K562 (cell line): Measurements from ENCODE around the gene GPATCH2. TPM values are rescaled to one million over a fixed set of nuclear protein-coding genes. Genes with fewer than 3 reads are reported as not detected.

Source experiments
- ATAC-seq: fragments of 200-7000 bp; cut with Tn5 transposase; 3 replicates; pipeline ENCODE4 v1.9.1; 2020; ENCODE audit warnings: moderate library complexity
- BruUV-seq: library from RNA; stranded (reverse); fragments of 400-500 nt; replicated peaks from 2 replicates; lab custom pipeline; 2021; lab: Mats Ljungman, UMichigan
- CTCF ChIA-PET: fragments of 300-600 bp; formaldehyde crosslinking; extraction: SDS; loops from one replicate; lab custom pipeline; 2021; ENCODE audit warnings: low intra/inter-chr PET ratio; lab: Yijun Ruan, JAX
- POLR2A ChIA-PET: fragments of 300-600, 350-650 bp; sonication (Branson Sonifier 250); formaldehyde crosslinking; extraction: SDS; loops from one replicate; lab custom pipeline; 2021; ENCODE audit warnings: antibody characterized with exemption, inconsistent platforms; lab: Yijun Ruan, JAX
- DNase-seq, 4 experiments: peaks; one replicate each; pipeline versions ENCODE4 v3.0.0 to v3.0.0-alpha.2; 2011 to 2018; ENCODE audit warnings: low spot score in 3 of 4, mixed read lengths in 3 of 4; ENCODE audit errors: extremely low read depth in 1 of 4
- FAIRE-seq: peaks from 2 replicates; lab custom pipeline; 2011; peaks lifted over from hg19 to GRCh38; lab: Jason Lieb, UNC
- H2AFZ ChIP-seq: 2 replicates; pipeline ENCODE4 v1.6.0; 2011; ENCODE audit warnings: low read depth, low read length, control low read depth, inconsistent platforms
- H3K27ac ChIP-seq: fragments of 200-600 bp; 3 replicates; pipeline ENCODE4 v1.8.0; 2011; ENCODE audit warnings: low read depth, mild to moderate bottlenecking, control low read depth, inconsistent platforms, low read length, moderate library complexity, mixed read lengths; ENCODE audit errors: extremely low read depth
- H3K27me3 ChIP-seq, 2 experiments: fragments of 300-600 bp in 1 of 2; 2 replicates in 1 of 2; 3 replicates in 1 of 2; pipeline versions ENCODE4 v1.6.0 to v1.8.0; 2011; ENCODE audit warnings: inconsistent platforms in 2 of 2, low read length in 2 of 2, mild to moderate bottlenecking in 1 of 2, mixed read lengths in 1 of 2, moderate library complexity in 1 of 2; ENCODE audit not compliant: control insufficient read depth in 2 of 2, insufficient read depth in 2 of 2
- H3K36me3 ChIP-seq: fragments of 300-600 bp; 3 replicates; pipeline ENCODE4 v1.8.0; 2011; ENCODE audit warnings: mild to moderate bottlenecking, low read length, inconsistent platforms; ENCODE audit not compliant: control insufficient read depth, insufficient read depth
- H3K4me1 ChIP-seq, 2 experiments: fragments of 200-600 bp in 1 of 2; replicated peaks in 1 of 2; 2 replicates in 1 of 2; 3 replicates in 1 of 2; pipeline versions ENCODE4 v1.5.1 to v1.8.0; 2011; ENCODE audit warnings: inconsistent platforms in 2 of 2, low read length in 2 of 2, mild to moderate bottlenecking in 1 of 2, mixed read lengths in 1 of 2, moderate library complexity in 1 of 2; ENCODE audit not compliant: control insufficient read depth in 2 of 2, insufficient read depth in 2 of 2
- H3K4me2 ChIP-seq: 2 replicates; pipeline ENCODE4 v1.6.1; 2011; ENCODE audit warnings: low read length, control low read depth, inconsistent platforms, mixed read lengths; ENCODE audit not compliant: insufficient read depth
- H3K4me3 ChIP-seq: fragments of 200-600 bp; sonication (generic), shearing (Covaris generic); 2 replicates; pipeline ENCODE4 v1.5.1; 2016; ENCODE audit warnings: control low read depth, inconsistent platforms
- H3K79me2 ChIP-seq: fragments of 200-600 bp; 3 replicates; pipeline ENCODE4 v1.8.0; 2011; ENCODE audit warnings: low read length, inconsistent platforms; ENCODE audit not compliant: control insufficient read depth, insufficient read depth
- H3K9ac ChIP-seq, 2 experiments: 2 replicates each; pipeline versions ENCODE4 v1.6.0 to v1.6.1; 2011; ENCODE audit warnings: low read depth in 2 of 2, low read length in 2 of 2, control low read depth in 1 of 2, inconsistent platforms in 1 of 2, mild to moderate bottlenecking in 1 of 2, mixed read lengths in 1 of 2; ENCODE audit not compliant: insufficient read depth in 1 of 2
- H3K9me1 ChIP-seq: one replicate; pipeline ENCODE4 v1.6.0; 2011; ENCODE audit warnings: inconsistent platforms, mild to moderate bottlenecking, low read length, moderate library complexity; ENCODE audit not compliant: control insufficient read depth, insufficient read depth
- H3K9me3 ChIP-seq: replicated peaks from 2 replicates; pipeline ENCODE4 v1.5.1; 2011; ENCODE audit warnings: low read depth, low read length, inconsistent platforms; ENCODE audit not compliant: control insufficient read depth, insufficient read depth
- H4K20me1 ChIP-seq: replicated peaks from 2 replicates; pipeline ENCODE4 v1.6.1; 2011; ENCODE audit warnings: low read length, inconsistent platforms, mixed read lengths; ENCODE audit not compliant: control insufficient read depth, insufficient read depth
- ARID3A ChIP-seq: IDR thresholded peaks from 2 replicates; pipeline ENCODE4 v1.6.1; 2012; ENCODE audit warnings: low read depth, low read length, improper control_type of control experiment, borderline replicate concordance
- LCOR ChIP-seq: sonication (generic); formaldehyde crosslinking; IDR thresholded peaks from 2 replicates; pipeline ENCODE4 v1.8.0; 2022; ENCODE audit warnings: mild to moderate bottlenecking, missing genetic modification reagents
- PML ChIP-seq: IDR thresholded peaks from 2 replicates; pipeline ENCODE4 v1.6.1; 2012; ENCODE audit warnings: low read length, inconsistent platforms
- RAD21 ChIP-seq, 2 experiments: fragments of 250-450 bp in 1 of 2; fragments of 450-650 bp in 1 of 2; sonication (Bioruptor Pico) in 1 of 2; formaldehyde crosslinking in 1 of 2; IDR thresholded peaks in 1 of 2; conservative IDR thresholded peaks in 1 of 2; 2 replicates each; pipeline versions ENCODE4 v1.4.0 to v1.8.0; 2020 to 2022; ENCODE audit warnings: mild to moderate bottlenecking in 2 of 2, moderate library complexity in 1 of 2
- ZNF146 ChIP-seq: IDR thresholded peaks from one replicate; pipeline ENCODE4 v1.6.1; 2018; ENCODE audit warnings: missing compliant biosample characterization; ENCODE audit not compliant: unreplicated experiment
- ZNF282 ChIP-seq: sonication (generic); formaldehyde crosslinking; IDR thresholded peaks from 2 replicates; pipeline ENCODE4 v1.8.1; 2023; ENCODE audit warnings: missing genetic modification reagents
- ZNF444 ChIP-seq: fragments of 250-450 bp; sonication (Bioruptor Pico); IDR thresholded peaks from 2 replicates; pipeline ENCODE4 v1.4.0; 2020; ENCODE audit warnings: mild to moderate bottlenecking, moderate library complexity
- in situ Hi-C: fragments of 300-500 bp; cut with MboI; formaldehyde crosslinking; loops from 4 replicates; pipeline ENCODE4 v1.15.0; 2018; ENCODE audit warnings: inconsistent platforms, mixed read lengths
- intact Hi-C: fragments of 100-400 bp; cut with micrococcal nuclease; formaldehyde crosslinking; loops from 2 replicates; pipeline ENCODE4 v1.14.2; 2022
- polyA plus RNA-seq, 8 experiments: library from polyadenylated mRNA; depleted of rRNA in 4 of 8; stranded (reverse) in 5 of 8; unstranded in 3 of 8; fragments of >200 nt; fragmentation: Nextera tagmentation in 2 of 8; fragmentation: Illumina TruSeq in 1 of 8; extraction: Ambion mirVana in 2 of 8; extraction: Trizol in 1 of 8; gene quantifications; 2 replicates each; pipeline versions ENCODE4 v1.2.1 to v1.2.3, GENCODE V29; 2011 to 2014; ENCODE audit warnings: inconsistent platforms in 1 of 8, missing spikeins in 1 of 8
- total RNA-seq, 7 experiments: library from RNA; depleted of rRNA in 6 of 7; stranded (reverse); fragments of >200 nt in 6 of 7; fragmentation: Illumina TruSeq in 2 of 7; extraction: Trizol in 2 of 7; gene quantifications; 2 replicates each; pipeline versions ENCODE4 v1.2.1 to v1.2.3, GENCODE V29; 2011 to 2021; ENCODE audit warnings: low replicate concordance in 1 of 7

The GPATCH2 gene
- total and polyA plus RNA-seq, 9 of the 15 experiments (the other 6 are each of a cell fraction or from before 2014, with no cell fraction given), result 0.38 to 2.0 (median 0.55) TPM

- POLR2A ChIA-PET, result no interaction called here
- ATAC-seq, result no peak
- BruUV-seq, result no TSS peak
These were observed 53.6 kb downstream of the GPATCH2 start for GRCh38 chr1:217577336-217577735.

More at GRCh38 chr1:217577336-217577735, 53.6 kb downstream of the GPATCH2 start:
- no peak overlapping the region for H2AFZ ChIP-seq
- in situ Hi-C loops, result no loop called here
- TF ChIP-seq ARID3A, result no peak
- no peak for TF ChIP-seq RAD21 (CRISPR knock-in tag; conservative IDR thresholded peaks at IDR 0.05 in 1 of 2, IDR thresholded peaks at IDR 0.05 in 1 of 2)
- no peak for TF ChIP-seq LCOR (CRISPR knock-in tag)
- no peak for TF ChIP-seq ZNF146 (CRISPR knock-in tag)
- no peak for TF ChIP-seq PML
- no peak for TF ChIP-seq ZNF444 (CRISPR knock-in tag)
- TF ChIP-seq ZNF282, result no peak
- TF ChIP-seq, all 486 proteins: peak for 0
- CTCF ChIA-PET, result no interaction called here
- Histone ChIP-seq H4K20me1 (no peaks in the 10 kb centered on the region), H3K27ac (no peak overlapping the region), H3K4me1 (no peaks in the 10 kb centered on the region), H3K9me1 (no peaks in the 10 kb centered on the region), H3K4me3 (no peak overlapping the region), H3K79me2 (no peaks in the 10 kb centered on the region), H3K4me2 (no peak overlapping the region), H3K27me3 (no peaks in the 10 kb centered on the region), H3K9ac (no peak overlapping the region), H3K36me3 (no peaks in the 10 kb centered on the region), H3K9me3 (no peaks in the 10 kb centered on the region)
- FAIRE-seq (no peak), DNase-seq (no peak)
- intact Hi-C loops, result no loop called here
